Right lobe of liver (tissue), 6 donors: ENCODE measurements around the gene LHPP. TPM values are rescaled to one million over a fixed set of nuclear protein-coding genes. Genes with fewer than 3 reads are reported as not detected.

Source experiments
- ATAC-seq, 4 donors: fragments of 200-7000 bp; cut with Tn5 transposase; one replicate each; pipeline ENCODE4 v1.9.1; 2020; ENCODE audit warnings: mild to moderate bottlenecking in 4 of 4, moderate library complexity in 4 of 4
- DNase-seq, 3 donors: peaks; one replicate each; pipeline ENCODE4 v3.0.0-alpha.2; 2020
- H3K27ac ChIP-seq, 3 donors: fragments of 200-600 bp; one replicate each; pipeline ENCODE4 v1.8.0; 2022
- H3K27me3 ChIP-seq, 2 donors: fragments of 200-600 bp; one replicate each; pipeline ENCODE4 v1.8.0; 2022
- H3K36me3 ChIP-seq, 4 donors: fragments of 200-600 bp; sonication (generic) in 1 of 4; one replicate each; pipeline versions ENCODE4 v1.5.1 to v1.8.0; 2017 to 2022; ENCODE audit warnings: control low read depth in 1 of 4
- H3K4me1 ChIP-seq, 4 donors: fragments of 200-600 bp; sonication (generic) in 1 of 4; one replicate each; pipeline versions ENCODE4 v1.5.1 to v1.8.0; 2017 to 2022; ENCODE audit warnings: control low read depth in 1 of 4
- H3K4me3 ChIP-seq, 3 donors: fragments of 200-600 bp; one replicate each; pipeline ENCODE4 v1.8.0; 2022
- H3K9me3 ChIP-seq, 4 donors: fragments of 200-600 bp; sonication (generic) in 1 of 4; one replicate each; pipeline versions ENCODE4 v1.5.1 to v1.8.0; 2017 to 2022; ENCODE audit warnings: control low read depth in 1 of 4
- CTCF ChIP-seq, 4 donors: fragments of 200-600 bp in 3 of 4; fragments of 450-650 bp in 1 of 4; IDR thresholded peaks; one replicate each; pipeline versions ENCODE4 v1.5.1 to v1.8.0; 2016 to 2022; ENCODE audit warnings: antibody characterized with exemption in 4 of 4, mild to moderate bottlenecking in 2 of 4
- POLR2A ChIP-seq: fragments of 450-650 bp; IDR thresholded peaks from one replicate; pipeline ENCODE4 v1.6.1; 2017; ENCODE audit warnings: antibody characterized with exemption, mild to moderate bottlenecking
- WGBS: methylation state at CpG from one replicate; pipeline ENCODE4 v1.1.6; 2018; ENCODE audit warnings: low coverage, low lambda C conversion rate; ENCODE audit not compliant: insufficient coverage; ENCODE audit errors: missing lambda C conversion rate; 5-methylcytosine and 5-hydroxymethylcytosine counted together
- intact Hi-C, 2 donors: fragments of 100-400 bp; cut with DNase I; formaldehyde crosslinking; loops; one replicate each; pipeline versions ENCODE4 v1.11.2 to v1.14.1; 2022
- total RNA-seq, 6 experiments: library from RNA; depleted of rRNA in 2 of 6; stranded (reverse); fragments of >200 nt in 2 of 6; fragmentation: NEBNext Ultra II Directional in 3 of 6; extraction: Animal tissue kit (Norgen Biotek cat#: 25700) in 3 of 6; gene quantifications; one replicate each; pipeline versions ENCODE4 v1.1.0 to v1.2.4, GENCODE V29; 2016 to 2023
- donor health status: DM: no; HTN: yes; CAD: no.
- donor health status: DM: no; HTN: no; CAD: no.
- donor health status: DM: no; HTN: no; CAD: no.
- donor health status: DM: no; HTN: yes; CAD: no.
- donor health status: DM: no; HTN: yes; CAD: no.

Gene LHPP
- total RNA-seq, 6 experiments from 2014 or later: 19.3 to 56.3 (median 36.3) TPM

- 87% methylated on average over 3 of the region's 13 CpGs for WGBS
- no peaks in the 10 kb centered on the region for H3K27me3 ChIP-seq
- ATAC-seq (no peak), DNase-seq (no peak)
- no peak overlapping the region for H3K27ac ChIP-seq
- no peak for TF ChIP-seq POLR2A
- TF ChIP-seq CTCF (IDR thresholded peaks at IDR 0.05): no peak
- intact Hi-C loops: loop anchor here in 1 of 2 donors (10.0 kb wide), 2 partner anchors 87 to 113 kb away; no protein-coding TSS in a partner anchor
- H3K4me3 ChIP-seq: no peak overlapping the region
- H3K9me3 ChIP-seq: no peaks in the 10 kb centered on the region
- H3K4me1 ChIP-seq: no peaks in the 10 kb centered on the region
- H3K36me3 ChIP-seq: peaks cover 0 to 3% (median 0%) of the 10 kb centered on the region in 4 donors
Measured at GRCh38 chr10:124622158-124622557, 160.5 kb downstream of the LHPP start.

GRCh38 chr10:124622866-124623536 is 161.4 kb downstream of the LHPP start:
- TF ChIP-seq POLR2A: no peak
- no peak for TF ChIP-seq CTCF (IDR thresholded peaks at IDR 0.05)
- Histone ChIP-seq H3K4me1 (no peaks in the 10 kb centered on the region), H3K27ac (no peak overlapping the region), H3K27me3 (no peaks in the 10 kb centered on the region), H3K9me3 (no peaks in the 10 kb centered on the region), H3K4me3 (no peak overlapping the region), H3K36me3 (peaks cover 0 to 3% (median 0%) of the 10 kb centered on the region in 4 donors)
- intact Hi-C loops: loop anchor here in 1 of 2 donors (10.0 kb wide), 2 partner anchors 88 to 112 kb away; no protein-coding TSS in a partner anchor
- 80% methylated on average over 3 of the region's 31 CpGs for WGBS
- DNase-seq (no peak), ATAC-seq (no peak)

GRCh38 chr10:124624006-124624405 is 162.4 kb downstream of the LHPP start:
- H3K4me1 ChIP-seq: no peaks in the 10 kb centered on the region
- H3K36me3 ChIP-seq: peaks cover 0 to 3% (median 0%) of the 10 kb centered on the region in 4 donors
- WGBS: 91% methylated on average over 7 of the region's 13 CpGs
- TF ChIP-seq CTCF (IDR thresholded peaks at IDR 0.05) (no peak), POLR2A (no peak)
- no peak for ATAC-seq
- no peak for DNase-seq
- H3K9me3 ChIP-seq: no peaks in the 10 kb centered on the region
- H3K27me3 ChIP-seq: no peaks in the 10 kb centered on the region
- intact Hi-C loops: loop anchor here in 1 of 2 donors (10.0 kb wide), 2 partner anchors 89 to 111 kb away; no protein-coding TSS in a partner anchor
- no peak overlapping the region for H3K4me3 ChIP-seq
- H3K27ac ChIP-seq: no peak overlapping the region

- peaks cover 0 to 3% (median 0%) of the 10 kb centered on the region in 4 donors for H3K36me3 ChIP-seq
- ATAC-seq (no peak), DNase-seq (no peak)
- no peaks in the 10 kb centered on the region for H3K4me1 ChIP-seq
- H3K27me3 ChIP-seq: no peaks in the 10 kb centered on the region
- no peaks in the 10 kb centered on the region for H3K9me3 ChIP-seq
- intact Hi-C loops: loop anchor here in 1 of 2 donors (10.0 kb wide), 2 partner anchors 90 to 110 kb away; no protein-coding TSS in a partner anchor
- 100% methylated on average over 1 of the region's 9 CpGs for WGBS
- H3K27ac ChIP-seq: no peak overlapping the region
- TF ChIP-seq CTCF (IDR thresholded peaks at IDR 0.05): no peak
- no peak for TF ChIP-seq POLR2A
- no peak overlapping the region for H3K4me3 ChIP-seq
Measured at GRCh38 chr10:124624466-124624865, 162.8 kb downstream of the LHPP start.
